SK-N-SH (cell line): Measurements from ENCODE around the gene ALG3. TPM values are rescaled to one million over a fixed set of nuclear protein-coding genes. Genes with fewer than 3 reads are reported as not detected.

Experiments used
- CTCF ChIA-PET: fragments of 300-600, 350-600 bp; formaldehyde crosslinking; extraction: SDS; loops from one replicate; lab custom pipeline; 2021; lab: Yijun Ruan, JAX
- POLR2A ChIA-PET: fragments of 350-600 bp; sonication (Branson Sonifier 250); formaldehyde crosslinking; extraction: SDS; loops from one replicate; lab custom pipeline; 2020; ENCODE audit warnings: antibody characterized with exemption, inconsistent platforms; lab: Yijun Ruan, JAX
- DNase-seq: peaks from one replicate; pipeline ENCODE4 v3.0.0; 2012
- H2AFZ ChIP-seq: fragments of 200-600 bp; sonication (generic); 2 replicates; pipeline ENCODE4 v1.8.1; 2016; ENCODE audit warnings: antibody characterized with exemption, mild to moderate bottlenecking, low read depth
- H3F3A ChIP-seq: fragments of 200-600 bp; sonication (generic); replicated peaks from 2 replicates; pipeline ENCODE3; 2016; ENCODE audit warnings: antibody characterized with exemption, mild to moderate bottlenecking; ENCODE audit not compliant: insufficient read depth
- H3K27ac ChIP-seq, 2 experiments: fragments of 200-500 bp in 1 of 2; fragments of 200-600 bp in 1 of 2; sonication (Bioruptor generic) in 1 of 2; sonication (generic), shearing (Covaris generic) in 1 of 2; 2 replicates each; pipeline versions ENCODE4 v1.5.1 to v1.6.1; 2014 to 2016; ENCODE audit warnings: low read depth in 2 of 2, inconsistent platforms in 1 of 2, low read length in 1 of 2, mild to moderate bottlenecking in 1 of 2, mixed read lengths in 1 of 2
- H3K27me3 ChIP-seq: fragments of 200-600 bp; sonication (generic), shearing (Covaris generic); 2 replicates; pipeline ENCODE4 v1.6.1; 2016; ENCODE audit warnings: mixed run types; ENCODE audit not compliant: insufficient read depth
- H3K36me3 ChIP-seq, 2 experiments: fragments of 200-500 bp in 1 of 2; fragments of 200-600 bp in 1 of 2; sonication (Bioruptor generic) in 1 of 2; sonication (generic) in 1 of 2; replicated peaks in 1 of 2; 2 replicates each; pipeline versions ENCODE3 to v1.5.1; 2014 to 2016; ENCODE audit warnings: low read length in 1 of 2, mild to moderate bottlenecking in 1 of 2; ENCODE audit not compliant: insufficient read depth in 2 of 2, control insufficient read depth in 1 of 2
- H3K4me1 ChIP-seq, 2 experiments: fragments of 200-500 bp in 1 of 2; fragments of 200-600 bp in 1 of 2; sonication (Bioruptor generic) in 1 of 2; sonication (generic), shearing (Covaris generic) in 1 of 2; 2 replicates each; pipeline versions ENCODE4 v1.5.1 to v1.6.1; 2014 to 2016; ENCODE audit warnings: low read depth in 1 of 2, low read length in 1 of 2, mixed run types in 1 of 2; ENCODE audit not compliant: insufficient read depth in 2 of 2, control insufficient read depth in 1 of 2
- H3K4me2 ChIP-seq: fragments of 200-600 bp; sonication (generic), shearing (Covaris generic); 2 replicates; pipeline ENCODE4 v1.6.1; 2017; ENCODE audit warnings: mixed run types
- H3K4me3 ChIP-seq, 2 experiments: fragments of 200-500 bp in 1 of 2; fragments of 200-600 bp in 1 of 2; sonication (Bioruptor generic) in 1 of 2; sonication (generic), shearing (Covaris generic) in 1 of 2; 2 replicates each; pipeline versions ENCODE4 v1.5.1 to v1.8.1; 2014 to 2016; ENCODE audit warnings: low read depth in 2 of 2, inconsistent platforms in 1 of 2, low read length in 1 of 2, mild to moderate bottlenecking in 1 of 2, mixed read lengths in 1 of 2, moderate library complexity in 1 of 2
- H3K79me2 ChIP-seq: fragments of 200-600 bp; sonication (generic); 2 replicates; pipeline ENCODE4 v1.8.1; 2017; ENCODE audit warnings: mild to moderate bottlenecking; ENCODE audit not compliant: insufficient read depth
- H3K9ac ChIP-seq: fragments of 200-600 bp; sonication (generic); 2 replicates; pipeline ENCODE4 v1.6.1; 2017; ENCODE audit warnings: mixed run types
- H3K9me2 ChIP-seq: fragments of 200-600 bp; sonication (generic); 2 replicates; pipeline ENCODE4 v1.6.1; 2017; ENCODE audit warnings: mixed run types
- H3K9me3 ChIP-seq: fragments of 200-600 bp; sonication (generic); 2 replicates; pipeline ENCODE4 v1.6.1; 2017; ENCODE audit warnings: mixed run types, mild to moderate bottlenecking, moderate library complexity
- H4K20me1 ChIP-seq: fragments of 200-600 bp; sonication (generic); 2 replicates; pipeline ENCODE4 v1.6.1; 2017; ENCODE audit warnings: mild to moderate bottlenecking, mixed run types; ENCODE audit not compliant: insufficient read depth
- JUND ChIP-seq: IDR thresholded peaks from 2 replicates; pipeline ENCODE4 v1.4.0; 2012
- MEF2A ChIP-seq: IDR thresholded peaks from 2 replicates; pipeline ENCODE4 v1.4.0; 2012; ENCODE audit warnings: low read depth, borderline replicate concordance
- REST ChIP-seq: IDR thresholded peaks from 2 replicates; pipeline ENCODE4 v1.6.1; 2012; ENCODE audit warnings: mild to moderate bottlenecking, low read depth, low read length, moderate library complexity
- USF1 ChIP-seq: IDR thresholded peaks from 2 replicates; pipeline ENCODE4 v1.4.0; 2012; ENCODE audit warnings: low read depth, borderline replicate concordance
- ZBTB33 ChIP-seq: IDR thresholded peaks from 2 replicates; pipeline ENCODE4 v1.4.0; 2012; ENCODE audit warnings: low read depth, borderline replicate concordance
- WGBS: methylation state at CpG from one replicate; pipeline ENCODE4 v1.1.6; 2017; ENCODE audit warnings: low lambda C conversion rate; 5-methylcytosine and 5-hydroxymethylcytosine counted together
- polyA plus RNA-seq, 3 experiments: library from polyadenylated mRNA; depleted of rRNA; stranded (reverse); fragments of >200 nt; gene quantifications; 2 replicates each; pipeline ENCODE4 v1.2.3, GENCODE V29; 2012

The ALG3 gene
- polyA plus RNA-seq, 1 of the 3 experiments (the other 2 are of a cell fraction), result 66.0 TPM

GRCh38 chr3:184239708-184240107 is 9.1 kb downstream of the ALG3 start (continued):
- TF ChIP-seq ZBTB33, result no peak
- TF ChIP-seq USF1, result no peak

GRCh38 chr3:184239221-184239620 is 9.5 kb downstream of the ALG3 start:
- CTCF ChIA-PET, result interaction anchor here (0.6 to 3.5 kb wide), 4 partner anchors 11 to 1061 kb away, joined by 3 to 25 read pairs (median 7); partner anchors contain the start of genes EEF1AKMT4 and VWA5B2

More at GRCh38 chr3:184239221-184239620, 9.5 kb downstream of the ALG3 start:
- H3K79me2 ChIP-seq, result no peaks in the 10 kb centered on the region
- H3K4me3 ChIP-seq, result no peak overlapping the region
- peaks cover 3 to 22% of the 10 kb centered on the region in 2 experiments for H3K36me3 ChIP-seq
- H3K9me2 ChIP-seq, result no peaks in the 10 kb centered on the region
- POLR2A ChIA-PET, result no interaction called here
- no peak overlapping the region for H3K27ac ChIP-seq
- no peaks in the 10 kb centered on the region for H3K27me3 ChIP-seq
- H2AFZ ChIP-seq, result no peak overlapping the region
- peaks cover 0 to 5% of the 10 kb centered on the region in 2 experiments; a peak in 1 of 4 replicates for H3K4me1 ChIP-seq
- H3K9ac ChIP-seq, result no peak overlapping the region
- H3K4me2 ChIP-seq, result no peak overlapping the region
- WGBS, result 100% methylated on average over 2 of the region's 8 CpGs
- TF ChIP-seq REST (no peak), JUND (no peak), MEF2A (no peak)
- TF ChIP-seq, all 33 proteins: peak for 0
- H3F3A ChIP-seq, result no peaks in the 10 kb centered on the region
- no peaks in the 10 kb centered on the region for H3K9me3 ChIP-seq
- DNase-seq, result no peak
- 0 out of 2 replicates have a peak, but pooled peaks cover 11% of the 10 kb centered on the region for H4K20me1 ChIP-seq
